Panc1 (cell line): ENCODE results near the gene CHN1.

ENCODE experiments used
- POLR2AphosphoS5 ChIP-seq: IDR thresholded peaks from 2 replicates; pipeline ENCODE4 v1.6.1; 2012; ENCODE audit warnings: mild to moderate bottlenecking, low read depth, low read length, moderate library complexity
- SIN3A ChIP-seq: IDR thresholded peaks from 2 replicates; pipeline ENCODE4 v1.6.1; 2012; ENCODE audit warnings: low read depth, mild to moderate bottlenecking, low read length, moderate library complexity, borderline replicate concordance; ENCODE audit not compliant: insufficient read depth
- TF ChIP-seq, protein P1 (sequence below): fragments of 450-650 bp; IDR thresholded peaks from 2 replicates; pipeline ENCODE4 v1.5.1; 2017; ENCODE audit warnings: mild to moderate bottlenecking
- TF ChIP-seq, protein P2 (sequence below), 2 experiments: IDR thresholded peaks; 2 replicates each; pipeline ENCODE4 v1.6.1; 2011 to 2012; ENCODE audit warnings: low read depth in 2 of 2, control low read depth in 1 of 2, low read length in 1 of 2, mild to moderate bottlenecking in 1 of 2, moderate library complexity in 1 of 2; ENCODE audit not compliant: insufficient read depth in 1 of 2

DNA sequence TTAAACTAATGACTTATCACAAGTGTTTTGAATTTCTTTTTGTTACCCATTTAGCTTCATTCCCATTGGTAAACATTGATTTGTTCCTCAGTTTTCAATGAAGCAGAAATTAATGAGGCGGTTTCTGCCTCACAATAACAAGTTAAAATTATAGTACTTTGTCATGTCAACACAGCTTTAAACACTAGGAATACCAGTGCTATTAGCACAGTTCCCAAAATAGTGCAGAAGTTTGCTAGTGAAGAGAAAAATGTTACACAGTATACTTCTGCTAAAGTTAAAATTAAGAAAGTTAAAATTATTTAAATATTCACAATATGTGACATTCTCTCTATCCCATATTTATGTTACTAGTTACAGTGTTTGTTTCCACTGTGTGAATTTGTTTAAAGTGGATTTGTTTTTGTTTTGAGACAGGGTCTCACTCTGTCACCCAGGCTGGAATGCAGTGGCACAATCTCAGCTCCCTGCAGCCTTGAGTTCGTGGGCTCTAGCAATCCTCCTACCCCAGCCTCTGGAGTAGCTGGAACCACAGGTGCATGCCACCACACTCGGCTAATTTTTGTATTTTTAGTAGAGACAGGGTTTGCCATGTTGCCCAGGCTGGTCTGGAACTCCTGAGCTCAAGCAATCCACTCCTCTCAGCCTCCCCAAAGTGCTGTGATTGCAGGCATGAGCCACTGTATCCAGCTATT is 3.8 kb upstream of the CHN1 start:
- TF ChIP-seq SIN3A (no peak), POLR2AphosphoS5 (no peak)
- TF ChIP-seq, protein P1, sequence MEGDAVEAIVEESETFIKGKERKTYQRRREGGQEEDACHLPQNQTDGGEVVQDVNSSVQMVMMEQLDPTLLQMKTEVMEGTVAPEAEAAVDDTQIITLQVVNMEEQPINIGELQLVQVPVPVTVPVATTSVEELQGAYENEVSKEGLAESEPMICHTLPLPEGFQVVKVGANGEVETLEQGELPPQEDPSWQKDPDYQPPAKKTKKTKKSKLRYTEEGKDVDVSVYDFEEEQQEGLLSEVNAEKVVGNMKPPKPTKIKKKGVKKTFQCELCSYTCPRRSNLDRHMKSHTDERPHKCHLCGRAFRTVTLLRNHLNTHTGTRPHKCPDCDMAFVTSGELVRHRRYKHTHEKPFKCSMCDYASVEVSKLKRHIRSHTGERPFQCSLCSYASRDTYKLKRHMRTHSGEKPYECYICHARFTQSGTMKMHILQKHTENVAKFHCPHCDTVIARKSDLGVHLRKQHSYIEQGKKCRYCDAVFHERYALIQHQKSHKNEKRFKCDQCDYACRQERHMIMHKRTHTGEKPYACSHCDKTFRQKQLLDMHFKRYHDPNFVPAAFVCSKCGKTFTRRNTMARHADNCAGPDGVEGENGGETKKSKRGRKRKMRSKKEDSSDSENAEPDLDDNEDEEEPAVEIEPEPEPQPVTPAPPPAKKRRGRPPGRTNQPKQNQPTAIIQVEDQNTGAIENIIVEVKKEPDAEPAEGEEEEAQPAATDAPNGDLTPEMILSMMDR: no peak
- TF ChIP-seq, protein P2, sequence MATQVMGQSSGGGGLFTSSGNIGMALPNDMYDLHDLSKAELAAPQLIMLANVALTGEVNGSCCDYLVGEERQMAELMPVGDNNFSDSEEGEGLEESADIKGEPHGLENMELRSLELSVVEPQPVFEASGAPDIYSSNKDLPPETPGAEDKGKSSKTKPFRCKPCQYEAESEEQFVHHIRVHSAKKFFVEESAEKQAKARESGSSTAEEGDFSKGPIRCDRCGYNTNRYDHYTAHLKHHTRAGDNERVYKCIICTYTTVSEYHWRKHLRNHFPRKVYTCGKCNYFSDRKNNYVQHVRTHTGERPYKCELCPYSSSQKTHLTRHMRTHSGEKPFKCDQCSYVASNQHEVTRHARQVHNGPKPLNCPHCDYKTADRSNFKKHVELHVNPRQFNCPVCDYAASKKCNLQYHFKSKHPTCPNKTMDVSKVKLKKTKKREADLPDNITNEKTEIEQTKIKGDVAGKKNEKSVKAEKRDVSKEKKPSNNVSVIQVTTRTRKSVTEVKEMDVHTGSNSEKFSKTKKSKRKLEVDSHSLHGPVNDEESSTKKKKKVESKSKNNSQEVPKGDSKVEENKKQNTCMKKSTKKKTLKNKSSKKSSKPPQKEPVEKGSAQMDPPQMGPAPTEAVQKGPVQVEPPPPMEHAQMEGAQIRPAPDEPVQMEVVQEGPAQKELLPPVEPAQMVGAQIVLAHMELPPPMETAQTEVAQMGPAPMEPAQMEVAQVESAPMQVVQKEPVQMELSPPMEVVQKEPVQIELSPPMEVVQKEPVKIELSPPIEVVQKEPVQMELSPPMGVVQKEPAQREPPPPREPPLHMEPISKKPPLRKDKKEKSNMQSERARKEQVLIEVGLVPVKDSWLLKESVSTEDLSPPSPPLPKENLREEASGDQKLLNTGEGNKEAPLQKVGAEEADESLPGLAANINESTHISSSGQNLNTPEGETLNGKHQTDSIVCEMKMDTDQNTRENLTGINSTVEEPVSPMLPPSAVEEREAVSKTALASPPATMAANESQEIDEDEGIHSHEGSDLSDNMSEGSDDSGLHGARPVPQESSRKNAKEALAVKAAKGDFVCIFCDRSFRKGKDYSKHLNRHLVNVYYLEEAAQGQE (IDR thresholded peaks at IDR 0.05; ENCODE audit: insufficient read depth in 1 of 2, low read depth in 2 of 2, low read length in 1 of 2): no peak
